HL-60/S4 treated with retinoic acid at 250 ng/mL for 4 days and 3 days (cell line): ENCODE data around the gene MEX3A.
"Not testable (repeated sequence)": the region's sequence is repeated elsewhere in the genome, so short reads cannot be mapped to it uniquely, and the experiment has no call there.

Source experiments
- in situ Hi-C: fragments of 300-500 bp; cut with MboI; formaldehyde crosslinking; loops from 2 replicates; pipeline ENCODE4 v1.7.0; 2022; ENCODE audit warnings: low sequenced_read_pairs

MEX3A gene

GRCh38 chr1:156119503-156120209, 37.4 kb upstream of the MEX3A start:
- in situ Hi-C loops: no loop called here

- in situ Hi-C loops: no loop called here
Observed at GRCh38 chr1:156118177-156118868, 36.1 kb upstream of the MEX3A start.

GRCh38 chr1:156117414-156118176, 35.3 kb upstream of the MEX3A start:
- in situ Hi-C loops: no loop called here

- in situ Hi-C loops: not testable (repeated sequence)
Observed at GRCh38 chr1:156116731-156117130, 34.5 kb upstream of the MEX3A start.

- in situ Hi-C loops: no loop called here
Observed at GRCh38 chr1:156115514-156116374, 33.5 kb upstream of the MEX3A start.

- in situ Hi-C loops: no loop called here
Observed at GRCh38 chr1:156114919-156115513, 32.8 kb upstream of the MEX3A start.

GRCh38 chr1:156114101-156114918, 32.0 kb upstream of the MEX3A start, which contains the start of gene LMNA:
Gene LMNA, plus strand, starts transcription at chr1:156114711. Its CDS starts 208 bp downstream, at chr1:156114919.
- in situ Hi-C loops: no loop called here

- in situ Hi-C loops: no loop called here
Observed at GRCh38 chr1:156113282-156113950, 31.2 kb upstream of the MEX3A start.

- in situ Hi-C loops: no loop called here
Observed at GRCh38 chr1:156112276-156113137, 30.2 kb upstream of the MEX3A start.

GRCh38 chr1:156111355-156111962, 29.2 kb upstream of the MEX3A start:
- in situ Hi-C loops: no loop called here

- in situ Hi-C loops: no loop called here
Observed at GRCh38 chr1:156110252-156110651, 28.0 kb upstream of the MEX3A start.

- in situ Hi-C loops: no loop called here
Observed at GRCh38 chr1:156108664-156109241, 26.5 kb upstream of the MEX3A start.

- in situ Hi-C loops: no loop called here
Observed at GRCh38 chr1:156108057-156108456, 25.8 kb upstream of the MEX3A start.

GRCh38 chr1:156106624-156107488, 24.6 kb upstream of the MEX3A start:
- in situ Hi-C loops: no loop called here

GRCh38 chr1:156104861-156105832, 22.9 kb upstream of the MEX3A start:
- in situ Hi-C loops: no loop called here
